ENCODE results near the gene ARL10.

The ARL10 gene

GRCh38 chr5:176337913-176338312 lies 27.4 kb upstream of the ARL10 start:
- DNase-seq (ENCODE audit: low read depth, low spot score) = no peak
- in situ Hi-C loops (cut with HindIII; ENCODE audit: low sequenced_read_pairs) = no loop called here
- no peak overlapping the region for H3K4me3 ChIP-seq (ENCODE audit: low read depth, low read length)
- no peak for TF ChIP-seq CTCF (IDR thresholded peaks at IDR 0.05; ENCODE audit: low read depth, low read length)

GRCh38 chr5:176339304-176339703 lies 26.0 kb upstream of the ARL10 start:
- no peak for TF ChIP-seq CTCF (IDR thresholded peaks at IDR 0.05; ENCODE audit: low read depth, low read length)
- no peak for DNase-seq (ENCODE audit: low read depth, low spot score)
- H3K4me3 ChIP-seq (ENCODE audit: low read depth, low read length) = no peak overlapping the region
- in situ Hi-C loops (cut with HindIII; ENCODE audit: low sequenced_read_pairs) = no loop called here

- no peak for DNase-seq (ENCODE audit: low read depth, low spot score)
- H3K4me3 ChIP-seq (ENCODE audit: low read depth, low read length) = no peak overlapping the region
- in situ Hi-C loops (cut with HindIII; ENCODE audit: low sequenced_read_pairs) = no loop called here
- TF ChIP-seq CTCF (IDR thresholded peaks at IDR 0.05; ENCODE audit: low read depth, low read length) = no peak
These were observed 23.7 kb upstream of the ARL10 start for GRCh38 chr5:176341325-176342157.

- no peak overlapping the region for H3K4me3 ChIP-seq (ENCODE audit: low read depth, low read length)
- in situ Hi-C loops (cut with HindIII; ENCODE audit: low sequenced_read_pairs) = no loop called here
- DNase-seq (ENCODE audit: low read depth, low spot score) = no peak
- no peak for TF ChIP-seq CTCF (IDR thresholded peaks at IDR 0.05; ENCODE audit: low read depth, low read length)
These were observed 23.2 kb upstream of the ARL10 start for GRCh38 chr5:176342158-176342483.

GRCh38 chr5:176342766-176343458 lies 22.4 kb upstream of the ARL10 start:
- no peak overlapping the region for H3K4me3 ChIP-seq (ENCODE audit: low read depth, low read length)
- DNase-seq (ENCODE audit: low read depth, low spot score) = no peak
- TF ChIP-seq CTCF (IDR thresholded peaks at IDR 0.05; ENCODE audit: low read depth, low read length) = no peak
- in situ Hi-C loops (cut with HindIII; ENCODE audit: low sequenced_read_pairs) = no loop called here

- DNase-seq (ENCODE audit: low read depth, low spot score) = no peak
- TF ChIP-seq CTCF (IDR thresholded peaks at IDR 0.05; ENCODE audit: low read depth, low read length) = no peak
- in situ Hi-C loops (cut with HindIII; ENCODE audit: low sequenced_read_pairs) = no loop called here
- H3K4me3 ChIP-seq (ENCODE audit: low read depth, low read length) = no peak overlapping the region
These were observed 14.9 kb upstream of the ARL10 start for GRCh38 chr5:176350416-176350815.

Data from astrocyte of the spinal cord (primary cell).